Measurements from ENCODE around the gene RCOR1.
"Not testable (repeated sequence)": the region's sequence is repeated elsewhere in the genome, so short reads cannot be mapped to it uniquely, and the experiment has no call there.

RCOR1 gene

DNA sequence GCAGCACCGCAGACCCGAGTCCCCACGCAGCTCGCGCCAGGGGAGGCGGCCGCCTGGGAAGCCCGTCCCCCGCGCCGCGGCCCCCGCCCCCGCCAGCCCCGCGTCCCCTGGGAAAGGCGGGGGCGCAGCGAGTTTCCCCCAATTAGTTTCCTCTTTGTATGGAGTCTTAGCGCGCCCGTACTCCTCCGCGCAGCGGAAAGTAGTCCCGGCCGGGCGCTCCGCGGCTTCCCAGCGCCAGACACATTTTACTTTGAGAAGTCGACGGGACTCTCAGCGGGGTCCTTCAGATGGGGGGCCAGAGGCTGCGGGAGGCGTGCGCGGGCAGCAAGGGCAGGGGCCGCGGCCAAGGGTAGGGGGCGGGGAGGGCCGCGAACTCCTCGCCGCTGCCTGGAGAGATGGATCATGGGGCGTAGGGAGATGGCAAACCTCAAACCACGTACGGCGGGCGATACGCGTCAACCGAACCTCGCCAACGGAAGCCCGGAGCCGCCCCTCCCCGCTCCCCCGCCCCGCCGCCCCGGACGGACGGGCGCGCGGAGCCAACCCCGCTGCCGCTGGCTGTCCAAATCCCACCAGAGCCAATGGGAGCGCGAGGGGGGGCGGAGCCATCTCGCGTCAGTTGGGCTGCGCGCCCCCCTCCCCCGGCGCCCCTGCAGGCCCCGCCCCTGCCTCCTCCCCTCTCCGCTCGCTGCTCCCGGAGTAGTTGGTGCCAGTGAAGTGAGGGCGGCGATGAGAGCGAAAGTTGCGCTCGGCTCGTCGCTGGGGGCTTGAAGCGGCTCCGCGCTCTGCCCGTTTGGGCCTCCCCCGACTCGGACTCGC is at the start of gene RCOR1:
TSS of gene RCOR1 (plus strand) at position 706 of the 819 bp plus-strand sequence. CDS start 238 bp downstream, outside the sequence.
- peak; percentile 98 for DNase-seq

- DNase-seq = no peak
Observed at GRCh38 chr14:102544046-102544746, 48.3 kb upstream of the RCOR1 start.

DNA sequence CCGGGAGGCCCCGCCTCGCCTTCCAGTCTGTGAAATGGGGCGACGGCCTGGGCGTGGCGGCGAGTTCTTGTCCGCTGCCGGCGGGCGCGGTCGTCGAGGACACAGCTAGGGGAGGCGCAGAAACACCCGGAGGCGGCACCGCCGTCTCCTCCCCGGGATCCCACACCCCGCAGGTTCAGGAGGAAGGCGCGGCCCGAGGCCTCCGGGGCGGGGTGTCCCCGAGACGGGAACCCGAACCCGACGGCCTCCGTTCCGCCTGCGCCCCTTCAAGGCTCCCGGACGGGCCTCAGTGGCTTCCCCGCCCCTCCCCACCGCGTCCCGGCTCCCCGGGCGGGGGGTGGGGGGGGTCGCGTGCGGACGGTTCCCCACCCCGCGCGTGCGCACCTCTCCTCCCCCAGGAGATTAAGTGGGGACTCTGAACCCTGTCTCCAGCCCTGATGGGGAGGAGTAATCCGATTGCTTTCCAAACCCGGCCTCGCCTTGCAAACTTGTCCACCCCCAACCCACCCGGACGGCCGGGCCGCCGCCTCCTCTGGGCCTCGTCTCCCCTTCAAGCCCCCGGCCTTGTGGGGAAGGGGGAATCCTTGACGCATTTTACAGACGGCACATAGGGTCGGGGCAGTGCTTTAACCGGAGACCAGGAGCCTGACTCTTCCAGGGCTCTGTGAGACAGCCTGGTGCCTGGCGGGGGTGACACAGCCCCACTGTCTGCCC is 47.5 kb upstream of the RCOR1 start:
- peak; percentile 17 for DNase-seq

- no peak for DNase-seq
Observed at GRCh38 chr14:102545461-102546265, 46.8 kb upstream of the RCOR1 start.

GRCh38 chr14:102548616-102549240 is 43.7 kb upstream of the RCOR1 start:
- DNase-seq = no peak

DNA sequence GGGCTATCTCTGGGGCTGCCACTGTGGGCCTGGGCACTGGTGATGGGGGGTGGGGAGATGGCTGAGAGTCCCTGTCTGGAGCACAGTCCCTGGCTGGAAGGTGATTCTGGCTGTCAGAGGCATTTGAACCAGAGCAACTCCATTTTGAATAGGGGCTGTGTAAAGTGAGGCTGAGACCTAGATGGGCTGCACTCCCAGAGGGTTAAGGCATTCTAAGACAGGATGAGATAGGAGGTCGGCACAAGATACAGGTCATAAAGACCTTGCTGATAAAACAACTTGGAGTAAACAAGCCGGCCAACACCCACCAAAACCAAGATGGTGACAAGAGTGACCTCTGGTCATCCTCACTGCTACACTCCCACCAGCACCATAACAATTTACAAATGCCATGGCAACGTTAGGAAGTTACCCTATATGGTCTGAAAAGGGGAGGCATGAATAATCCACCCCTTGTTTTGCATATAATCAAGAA is 41.5 kb upstream of the RCOR1 start:
- DNase-seq = not testable (repeated sequence)

- DNase-seq = peak; percentile 39
Observed at GRCh38 chr14:102551995-102552705, 40.3 kb upstream of the RCOR1 start.

DNA sequence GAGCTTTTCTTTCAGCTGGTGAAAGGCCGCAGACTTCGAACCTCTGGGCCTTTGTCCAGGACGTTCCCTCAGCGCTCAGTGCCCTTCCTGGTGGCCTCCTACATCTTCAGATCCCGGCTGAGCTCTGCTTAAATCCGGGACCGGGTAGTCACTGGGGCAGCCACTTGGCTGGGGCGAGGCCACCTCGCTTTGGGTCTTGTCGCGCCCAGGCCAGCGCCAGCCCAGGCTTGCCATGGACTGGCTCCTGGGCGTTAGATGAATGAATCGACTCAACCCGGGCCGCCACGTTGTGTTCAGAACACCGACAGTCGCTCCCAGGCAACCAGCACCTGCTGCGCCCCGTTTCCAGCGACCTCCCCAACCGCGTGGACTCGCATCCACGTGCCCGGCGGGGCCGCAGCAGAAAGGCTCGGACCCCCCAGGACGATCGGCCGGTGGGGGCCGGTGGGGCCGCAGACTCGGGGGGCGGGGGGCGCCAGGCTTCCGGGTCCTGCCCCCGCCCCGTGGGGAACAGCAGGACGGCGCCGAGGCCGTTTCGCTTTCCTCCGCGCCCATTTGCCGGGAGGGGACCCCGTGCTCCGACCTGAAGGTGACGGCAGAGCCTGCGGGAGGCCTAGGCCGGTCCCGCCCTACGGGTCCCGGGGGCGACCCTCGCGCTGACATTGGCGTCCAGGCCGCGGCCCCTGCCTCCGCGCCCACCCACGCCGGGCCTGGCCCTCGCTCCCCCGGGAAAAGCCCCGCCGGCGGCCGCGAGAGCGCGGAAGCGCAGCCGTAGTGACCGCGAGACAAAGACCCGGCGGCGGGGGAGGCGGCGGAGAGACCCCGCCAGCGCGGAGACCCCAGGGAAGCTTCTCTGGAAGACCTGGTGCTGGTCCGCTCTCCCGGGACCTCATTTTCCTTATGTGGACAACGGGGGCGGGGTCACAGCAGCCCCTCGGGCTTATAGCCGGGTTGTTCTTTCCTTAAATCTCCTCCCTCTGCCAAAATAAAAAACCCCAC is 37.3 kb upstream of the RCOR1 start:
- DNase-seq = peak; percentile 56

DNA sequence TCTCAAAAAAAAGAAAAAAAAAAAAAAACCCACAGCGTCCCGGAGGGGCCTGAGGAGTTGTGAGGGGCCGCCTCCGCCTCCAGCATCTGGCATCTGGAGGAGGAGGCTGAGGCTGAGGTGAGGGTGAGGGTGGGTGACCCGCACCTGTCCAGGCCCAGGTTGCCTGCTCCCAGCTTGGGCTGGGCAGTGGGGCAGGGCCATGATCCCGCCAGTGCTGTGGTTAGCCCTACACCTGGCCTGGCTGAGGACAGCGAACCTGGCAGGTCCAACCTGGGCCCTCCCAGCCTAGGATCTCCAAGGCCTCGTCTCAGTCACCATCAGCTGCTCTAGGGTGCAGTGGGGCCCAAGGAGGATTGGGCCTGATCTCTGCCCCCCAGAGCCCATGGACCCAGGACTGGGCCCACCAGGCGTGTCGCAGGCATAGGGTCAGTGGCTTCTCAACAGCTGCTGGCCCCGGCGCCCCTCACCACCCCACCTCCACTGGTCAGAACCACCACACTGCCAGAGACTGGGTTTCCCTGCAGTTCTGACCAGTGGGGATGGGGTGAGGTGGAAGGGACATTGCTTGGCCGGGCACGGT is 36.3 kb upstream of the RCOR1 start:
- no peak for DNase-seq

- DNase-seq = no peak
Observed at GRCh38 chr14:102557434-102558226, 34.8 kb upstream of the RCOR1 start.

- no peak for DNase-seq
Observed at GRCh38 chr14:102558556-102558955, 33.9 kb upstream of the RCOR1 start.

DNA sequence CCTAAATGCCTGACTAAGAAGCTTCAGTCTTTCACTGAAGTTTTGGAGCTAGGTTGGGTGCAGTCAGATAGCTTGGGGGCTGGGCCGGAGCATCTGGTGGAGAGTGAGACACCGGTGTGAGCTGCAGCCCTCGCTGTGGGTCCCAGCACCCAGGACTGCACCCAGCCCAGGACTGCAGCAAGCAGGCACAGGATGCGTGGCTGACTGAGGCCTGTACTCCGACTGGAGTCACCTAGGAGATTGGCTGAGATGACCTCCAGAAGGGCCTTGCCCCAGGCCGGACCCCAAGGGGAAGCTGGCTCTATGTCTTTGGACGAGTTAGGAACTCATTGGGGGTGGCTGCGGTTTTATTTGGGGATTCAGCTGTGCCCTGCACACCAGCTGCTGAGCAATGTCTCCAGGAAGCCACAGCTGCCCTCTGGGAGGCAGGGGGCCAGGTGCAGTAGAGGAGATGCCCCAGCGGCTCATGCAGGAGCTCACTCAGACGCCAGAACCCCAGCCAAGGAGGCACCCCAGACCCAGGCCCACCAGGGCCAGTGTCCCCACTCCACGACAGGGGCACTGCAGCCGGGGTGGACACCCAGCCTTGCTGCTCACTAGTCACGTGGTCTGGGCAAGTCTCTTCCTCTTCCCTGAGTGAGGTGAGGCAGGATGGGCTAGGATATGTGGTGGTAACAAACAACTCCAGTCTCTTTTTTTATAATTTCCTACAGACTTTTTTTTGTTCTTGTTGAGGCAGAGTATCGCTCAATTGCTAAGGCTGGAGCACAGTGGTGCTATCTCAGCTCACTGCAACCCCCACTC is 31.8 kb upstream of the RCOR1 start:
- DNase-seq = no peak

DNA sequence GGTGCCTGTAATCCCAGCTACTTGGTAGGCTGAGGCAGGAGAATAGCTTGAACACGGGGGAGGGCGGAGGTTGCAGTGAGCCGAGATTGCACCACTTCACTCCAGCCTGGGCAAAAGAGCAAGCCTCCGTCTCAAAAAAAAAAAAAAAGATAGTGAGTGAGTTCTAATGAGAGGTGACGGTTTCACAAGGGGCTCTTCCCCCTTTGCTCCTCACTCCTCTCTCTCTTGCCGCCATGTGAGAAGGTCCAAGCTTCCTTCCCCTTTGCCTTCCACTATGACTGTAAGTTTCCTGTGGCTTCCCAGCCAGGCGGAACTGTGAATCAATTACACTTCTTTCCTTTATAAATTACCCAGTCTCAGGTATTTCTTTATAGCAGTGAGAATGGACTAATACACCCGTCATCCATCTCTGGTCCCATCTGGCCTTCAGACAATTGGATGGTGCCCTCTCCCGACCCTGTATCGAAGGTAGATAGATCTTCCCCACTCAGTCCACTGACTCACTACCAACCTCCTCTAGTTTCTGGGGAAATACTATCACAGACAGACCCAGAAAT is 27.0 kb upstream of the RCOR1 start:
- no peak for DNase-seq

- no peak for DNase-seq
Observed at GRCh38 chr14:102565959-102566358, 26.5 kb upstream of the RCOR1 start.

GRCh38 chr14:102568115-102568614 is 24.3 kb upstream of the RCOR1 start:
- peak; percentile 34 for DNase-seq

DNA sequence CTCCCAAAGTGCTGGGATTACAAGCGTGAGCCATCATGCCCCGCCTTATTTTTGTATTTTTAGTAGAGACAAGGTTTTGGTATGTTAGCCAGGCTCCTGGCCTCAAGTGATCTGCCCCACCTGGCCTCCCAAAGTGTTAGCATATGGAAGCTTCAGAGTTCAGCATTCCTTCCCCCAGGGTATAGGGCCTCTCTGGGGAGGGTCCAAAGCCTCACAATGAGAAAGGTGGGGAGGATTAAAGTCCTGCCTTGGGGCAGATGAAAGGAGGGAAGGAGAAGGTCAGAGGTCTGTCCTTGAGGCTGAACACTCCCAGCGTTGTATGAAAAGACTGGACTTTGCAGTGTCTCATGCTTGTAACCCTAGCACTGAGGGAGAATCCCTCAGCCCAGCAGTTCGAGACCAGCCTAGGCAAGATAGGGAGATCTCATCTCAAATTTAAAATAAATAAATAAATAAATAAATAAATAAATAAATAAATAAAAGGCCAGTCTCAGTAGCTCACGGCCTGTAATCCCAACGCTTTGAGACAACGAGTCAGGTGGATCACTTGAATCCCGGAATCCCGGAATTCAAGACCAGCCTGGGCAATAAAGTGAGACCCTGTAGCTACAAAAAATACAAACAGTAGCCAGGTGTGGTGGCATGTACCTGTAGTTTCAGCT is 22.0 kb upstream of the RCOR1 start:
- no peak for DNase-seq

- no peak for DNase-seq
Observed at GRCh38 chr14:102571043-102571442, 21.4 kb upstream of the RCOR1 start.

Data from stimulated activated naive CD4-positive, alpha-beta T cell treated with Interleukin-2 at 50 U/mL for 16 hours (primary cell).